Medulla oblongata (tissue), 1 donor: ENCODE data around the gene DDX11.
"Not testable (repeated sequence)": the region's sequence is repeated elsewhere in the genome, so short reads cannot be mapped to it uniquely, and the experiment has no call there.

ENCODE experiments used
- DNase-seq: peaks from one replicate; pipeline ENCODE4 v3.0.0-alpha.2; 2015; ENCODE audit errors: extremely low spot score

The DDX11 gene

GRCh38 chr12:31073527-31074332, at the start of gene DDX11:
TSS of gene DDX11 (plus strand) at chr12:31073860. CDS start at chr12:31078394, 4,534 bp downstream.
- peak; percentile 88 for DNase-seq

- no peak for DNase-seq
These were observed 47.5 kb upstream of the DDX11 start for GRCh38 chr12:31026202-31026601.

- not testable (repeated sequence) for DNase-seq
These were observed 46.7 kb upstream of the DDX11 start for GRCh38 chr12:31027006-31027405.

- no peak for DNase-seq
These were observed 44.2 kb upstream of the DDX11 start for GRCh38 chr12:31029468-31029867.

DNA sequence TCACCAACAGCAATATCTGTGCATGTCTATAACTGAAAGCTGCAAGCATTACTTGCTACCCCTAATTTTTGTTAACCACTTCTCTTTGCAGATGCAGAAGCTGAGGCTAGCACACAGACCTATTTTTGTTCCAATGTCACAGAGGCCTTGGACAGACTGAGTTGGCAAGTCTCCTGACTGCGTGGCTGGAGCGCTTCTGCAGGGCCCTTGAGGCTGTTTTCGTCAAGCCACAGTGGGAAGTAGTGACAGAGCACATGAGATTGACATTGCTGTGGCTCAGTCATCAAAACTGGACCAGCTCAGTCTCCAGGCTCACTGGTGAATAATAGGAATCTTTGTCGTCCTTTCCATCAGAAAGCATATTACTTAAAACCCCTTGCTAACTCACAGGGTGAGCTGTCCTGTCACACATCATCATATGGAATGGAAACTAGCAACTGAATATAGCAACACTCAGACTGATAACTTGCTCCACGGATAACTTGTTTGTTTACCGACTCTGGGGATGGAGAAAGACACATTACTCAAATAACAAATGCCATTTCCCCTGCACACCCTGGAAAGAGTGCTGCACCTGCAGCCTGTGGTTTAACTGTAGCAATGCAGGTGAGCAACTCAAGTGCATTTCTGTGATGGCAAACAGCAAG, 43.6 kb upstream of the DDX11 start:
- peak; percentile 91 for DNase-seq

- DNase-seq: no peak
These were observed 41.7 kb upstream of the DDX11 start for GRCh38 chr12:31031951-31032335.

DNA sequence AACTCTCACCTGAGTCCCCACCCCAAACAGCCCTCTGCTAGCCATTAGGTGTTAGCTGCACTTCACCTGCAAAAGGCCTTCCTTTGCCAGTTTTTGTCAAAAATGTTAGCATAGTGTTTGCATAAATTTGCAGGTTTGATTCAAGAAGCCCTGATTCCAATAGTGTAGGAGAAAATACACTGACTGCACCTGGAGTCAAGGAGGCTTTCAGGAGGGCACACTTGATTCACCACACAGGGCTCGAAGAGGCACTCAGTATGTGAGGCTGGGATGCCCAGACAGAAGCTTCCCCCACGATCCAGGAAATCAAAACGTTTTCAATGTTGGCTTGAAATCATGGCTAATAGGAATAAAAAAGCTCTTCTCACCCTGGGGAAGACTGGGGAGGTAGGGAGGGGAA, 40.5 kb upstream of the DDX11 start:
- DNase-seq: no peak

DNA sequence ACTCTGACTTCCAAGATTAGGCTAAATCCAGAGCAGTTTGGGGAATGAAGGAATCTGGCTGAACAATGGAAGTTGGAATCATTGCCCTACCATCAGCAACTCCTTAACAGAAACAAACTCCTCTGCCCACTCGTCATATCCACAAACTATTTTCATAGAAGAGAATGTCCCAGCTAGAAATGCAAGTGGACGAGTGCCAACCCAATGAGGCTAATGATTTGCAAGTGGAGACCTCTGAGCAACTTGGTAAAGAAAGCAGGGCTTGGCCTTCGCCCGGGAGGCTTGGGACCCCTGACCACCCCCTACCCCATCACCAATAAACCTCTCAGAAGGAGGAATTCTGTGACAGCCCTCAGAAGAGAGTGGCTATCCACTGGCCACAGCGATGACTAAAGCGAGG, 40.0 kb upstream of the DDX11 start:
- no peak for DNase-seq

GRCh38 chr12:31034372-31034771, 39.3 kb upstream of the DDX11 start:
- no peak for DNase-seq

- DNase-seq: no peak
These were observed 38.4 kb upstream of the DDX11 start for GRCh38 chr12:31035226-31035625.

DNA sequence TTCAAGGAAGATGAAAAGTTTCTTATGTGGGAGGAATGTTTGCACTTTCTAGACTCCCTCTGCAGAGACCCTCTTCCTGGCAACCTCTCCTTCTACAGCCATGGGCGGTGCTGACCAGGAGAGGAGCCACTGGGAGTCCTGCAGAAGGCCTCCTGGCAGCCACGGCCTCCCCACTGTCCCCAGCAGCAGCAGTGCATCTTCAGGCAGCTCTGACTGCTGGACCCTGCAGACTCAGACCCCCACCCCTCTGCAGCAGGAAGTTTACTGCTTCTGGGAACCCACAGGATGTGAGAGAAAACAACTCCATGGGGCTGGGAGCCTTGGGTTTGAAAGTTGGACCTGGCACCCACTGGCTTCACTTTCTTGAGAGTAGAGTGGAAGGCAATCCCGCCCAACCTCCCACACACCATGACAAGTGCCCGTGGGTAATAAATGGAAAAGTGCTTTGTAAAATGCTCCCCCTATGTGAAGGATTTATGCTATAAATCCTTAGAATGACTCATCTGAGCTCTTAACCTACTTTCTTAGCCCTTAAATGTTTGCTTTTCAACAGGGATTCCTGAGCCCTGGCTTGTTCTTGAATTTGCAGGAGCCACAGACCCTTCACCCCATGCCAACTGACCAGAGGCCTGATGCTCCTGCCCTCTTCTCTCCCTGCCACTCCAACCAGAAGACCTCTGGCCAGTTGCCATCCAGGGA, 37.5 kb upstream of the DDX11 start:
- no peak for DNase-seq

GRCh38 chr12:31037028-31037427, 36.6 kb upstream of the DDX11 start:
- no peak for DNase-seq

GRCh38 chr12:31037931-31038330, 35.7 kb upstream of the DDX11 start:
- DNase-seq: no peak

DNA sequence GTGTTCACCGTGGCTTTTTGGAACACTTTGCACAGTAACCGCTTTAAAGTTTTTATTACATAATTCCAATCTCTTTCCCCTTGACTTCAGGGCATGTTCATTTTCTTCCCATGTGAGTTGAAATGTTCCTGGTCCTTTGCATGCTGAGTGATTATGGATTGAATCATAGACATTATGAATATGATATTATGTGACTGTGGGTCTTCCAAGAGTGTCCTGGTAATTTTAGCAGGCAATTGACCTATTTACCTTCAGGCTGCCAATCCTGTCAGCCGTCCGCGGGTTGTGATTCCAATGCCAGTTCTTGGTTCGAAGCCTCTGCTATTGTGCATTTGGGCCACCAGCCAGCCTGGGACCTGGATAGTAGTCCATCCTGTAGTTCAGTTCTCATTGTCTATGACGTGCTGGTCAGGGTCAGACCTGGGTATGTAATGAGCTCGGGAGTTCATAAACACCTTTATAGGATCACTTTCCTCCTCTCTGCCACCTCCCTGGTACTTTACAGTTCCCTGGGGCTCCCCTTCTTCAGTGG, 32.6 kb upstream of the DDX11 start:
- no peak for DNase-seq

- DNase-seq: not testable (repeated sequence)
These were observed 23.5 kb upstream of the DDX11 start for GRCh38 chr12:31050143-31050542.

DNA sequence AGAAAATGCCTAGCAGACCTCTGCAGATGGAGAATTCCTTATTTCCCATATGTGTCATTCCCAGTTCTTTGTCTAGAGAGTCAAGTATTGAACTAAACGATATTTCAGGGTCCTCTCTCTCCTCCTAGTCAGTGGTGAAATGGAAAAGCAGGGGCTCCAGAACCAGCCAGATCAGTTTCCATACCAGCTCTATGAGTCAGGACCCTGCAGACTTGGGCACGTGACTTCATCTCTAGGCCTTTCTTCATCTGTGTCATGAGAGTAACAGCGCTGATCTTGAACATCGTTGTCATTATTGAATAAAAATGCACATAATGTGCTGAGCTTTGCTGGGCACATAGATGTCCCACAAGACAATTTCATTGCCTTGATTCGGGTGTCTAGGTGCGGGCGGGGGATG, 23.1 kb upstream of the DDX11 start:
- not testable (repeated sequence) for DNase-seq

- not testable (repeated sequence) for DNase-seq
These were observed 22.0 kb upstream of the DDX11 start for GRCh38 chr12:31051692-31052091.

GRCh38 chr12:31052121-31052520, 21.5 kb upstream of the DDX11 start:
- DNase-seq: not testable (repeated sequence)

DNA sequence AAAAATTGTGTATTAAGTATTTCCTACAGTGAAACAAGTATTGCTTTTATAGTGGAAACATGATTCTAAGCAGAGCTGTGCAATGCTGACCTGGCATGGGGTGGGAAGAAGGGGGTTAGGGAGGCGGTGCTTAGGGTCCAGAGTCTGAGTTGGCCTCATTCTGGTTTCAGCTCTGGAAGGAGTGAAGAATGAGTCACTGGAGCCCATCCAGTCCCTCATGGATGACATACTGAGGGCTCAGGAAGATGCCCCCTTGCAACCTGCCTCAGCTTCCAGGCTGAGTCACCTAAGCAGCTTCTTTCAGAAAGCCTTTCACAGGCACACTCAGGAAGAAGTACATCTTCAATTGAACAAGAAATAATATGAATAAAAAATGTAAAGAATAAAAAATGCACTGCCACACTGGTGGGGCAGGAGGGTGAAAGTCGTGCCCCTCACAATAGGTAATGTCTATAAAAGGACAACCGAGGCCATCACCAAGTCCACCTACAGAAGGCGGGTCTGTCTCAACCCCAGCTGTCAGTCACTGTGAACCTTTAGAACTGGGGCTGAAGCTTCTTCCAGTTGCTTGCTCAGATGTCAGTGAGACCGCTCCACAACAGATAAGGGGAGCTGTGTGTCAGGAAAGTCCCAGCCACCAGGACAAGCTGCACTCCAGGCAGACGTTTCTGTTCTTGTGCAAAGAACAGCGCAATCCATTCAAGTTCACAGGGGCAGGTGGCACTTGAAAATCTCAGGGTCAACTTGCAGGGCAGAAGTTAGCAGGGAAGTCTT, 20.8 kb upstream of the DDX11 start:
- DNase-seq: not testable (repeated sequence)

DNA sequence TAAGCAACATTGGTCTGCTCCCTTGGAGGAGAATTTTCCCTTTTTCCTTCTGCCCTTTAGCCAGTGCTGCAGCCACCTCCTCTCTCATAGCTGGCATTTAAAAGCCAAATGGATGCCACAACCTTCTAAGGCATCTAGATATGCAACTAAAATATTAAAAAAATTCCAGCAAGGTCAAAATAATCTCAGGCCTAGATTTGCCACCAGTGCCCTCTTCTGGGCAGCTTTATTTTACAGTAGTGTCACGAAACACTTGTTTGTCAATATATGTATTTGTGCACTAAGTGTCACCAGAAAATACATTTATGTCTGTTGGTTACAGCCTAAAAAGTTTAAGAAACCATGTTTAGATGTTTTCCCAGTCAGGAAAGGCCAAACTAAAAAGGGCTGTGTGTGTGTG, 19.7 kb upstream of the DDX11 start:
- DNase-seq: not testable (repeated sequence)

DNA sequence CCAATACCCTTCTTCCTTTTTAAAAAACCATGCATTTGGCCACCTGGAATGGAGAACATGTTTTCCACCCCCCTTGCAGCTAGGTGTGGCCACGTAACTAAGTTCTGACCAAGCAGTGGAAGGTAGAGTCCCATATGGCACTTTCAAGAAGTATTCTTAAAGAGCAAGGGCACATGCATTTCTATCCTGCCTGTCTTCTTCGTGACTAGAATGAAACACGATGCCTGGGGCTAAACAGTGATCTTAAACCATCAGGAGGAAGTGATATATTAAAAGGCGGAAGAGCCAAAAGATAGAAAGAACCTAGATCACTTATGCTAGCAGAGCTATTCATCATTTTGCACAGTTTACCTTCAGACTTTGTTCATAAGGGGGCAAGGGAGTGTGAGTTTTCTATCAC, 16.0 kb upstream of the DDX11 start:
- no peak for DNase-seq

DNA sequence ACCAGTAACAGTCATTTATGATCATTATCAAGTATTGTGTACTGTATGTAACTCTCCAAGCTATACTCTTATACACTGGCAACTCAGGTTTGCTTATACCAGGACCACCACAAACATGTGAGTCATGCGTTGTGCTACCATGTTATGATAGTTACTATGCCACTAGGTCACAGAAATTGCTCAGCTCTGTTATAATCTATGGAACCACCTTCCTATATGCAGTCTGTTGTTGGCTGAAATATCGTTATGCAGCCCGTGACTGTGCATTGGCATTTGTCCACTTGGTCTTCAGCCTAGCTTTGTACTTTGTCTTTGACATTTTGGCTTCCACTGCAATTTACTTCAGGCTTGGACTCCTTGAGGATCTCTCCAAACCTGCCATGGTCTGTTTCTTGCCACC, 7.5 kb upstream of the DDX11 start:
- not testable (repeated sequence) for DNase-seq
